Hepatocyte (in vitro differentiated cells): ENCODE data around the gene SNAP25.

Source experiments
- CTCF ChIP-seq: fragments of 200-600 bp; sonication (generic); IDR thresholded peaks from 2 replicates; pipeline ENCODE4 v1.5.1; 2016; ENCODE audit warnings: antibody characterized with exemption, mild to moderate bottlenecking; ENCODE audit not compliant: poor library complexity
- EZH2 ChIP-seq: fragments of 200-600 bp; sonication (generic); IDR thresholded peaks from 2 replicates; pipeline ENCODE4 v1.6.1; 2016; ENCODE audit warnings: antibody characterized with exemption, mild to moderate bottlenecking, borderline replicate concordance
- EZH2phosphoT487 ChIP-seq: fragments of 200-600 bp; sonication (generic); IDR thresholded peaks from one replicate; pipeline ENCODE4 v1.6.1; 2018; ENCODE audit warnings: antibody characterized with exemption, mild to moderate bottlenecking, low read depth, moderate library complexity; ENCODE audit not compliant: unreplicated experiment, severe bottlenecking

DNA sequence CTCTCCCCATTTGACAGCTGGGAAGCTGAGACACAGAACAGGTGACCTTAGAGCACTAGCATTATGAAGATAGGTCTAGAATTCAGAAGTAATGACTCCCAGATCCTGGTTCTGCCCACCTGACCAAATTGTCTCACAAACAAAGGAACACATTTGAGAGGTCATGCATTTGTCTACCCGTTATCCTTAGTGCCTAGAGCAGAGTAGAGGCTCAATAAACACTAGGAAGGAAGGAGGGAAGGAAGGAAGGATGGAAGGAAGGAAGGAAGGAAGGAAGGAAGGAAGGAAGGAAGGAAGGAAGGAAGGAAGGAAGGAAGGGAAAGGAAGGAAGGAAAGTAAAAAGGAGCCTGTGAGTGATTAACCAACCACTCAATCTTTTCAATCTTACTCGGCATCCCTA is 63.3 kb downstream of the SNAP25 start:
- TF ChIP-seq CTCF = no peak
- no peak for TF ChIP-seq EZH2
- TF ChIP-seq EZH2phosphoT487 = no peak
